Stimulated activated CD4-positive, alpha-beta T cell treated with anti-CD3 and anti-CD28 coated beads, Interleukin-1b, Interleukin-23, amount 100 ng/mL, for 48 hours (primary cell): ENCODE data around the gene BCL11A.

ENCODE experiments used
- DNase-seq: peaks from one replicate; pipeline ENCODE4 v3.0.0-alpha.2; 2020

The BCL11A gene

DNA sequence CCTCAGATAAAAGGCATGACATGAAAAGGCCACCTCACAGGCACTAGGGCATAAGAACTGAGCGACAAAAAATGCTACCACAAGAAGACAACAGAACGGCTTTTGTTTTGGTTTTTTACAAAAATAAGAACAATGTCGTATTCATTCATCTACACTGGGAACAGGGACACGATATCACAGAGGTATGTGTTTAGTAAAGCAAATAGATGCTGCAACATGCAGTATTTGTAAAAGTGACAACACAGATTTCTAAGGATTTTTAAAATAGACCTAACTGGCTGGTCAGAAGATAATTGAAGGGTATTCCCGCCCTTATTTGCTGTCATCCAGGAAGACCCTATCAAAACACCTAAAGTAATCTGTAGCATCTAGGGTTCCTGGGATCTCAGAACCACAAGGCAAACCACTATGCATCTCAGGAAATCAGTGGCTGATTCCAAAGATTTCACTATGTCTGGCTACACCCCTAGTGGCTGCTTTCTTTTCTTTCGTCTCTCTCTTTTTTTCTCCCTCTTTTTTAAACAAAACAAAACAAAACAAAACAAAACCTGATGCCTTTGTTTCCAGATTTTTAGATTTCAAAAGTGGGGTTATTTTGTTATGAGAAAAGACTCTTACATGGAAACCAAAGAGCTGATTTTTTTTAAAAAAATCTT lies 97.2 kb downstream of the BCL11A start:
- no peak for DNase-seq

DNA sequence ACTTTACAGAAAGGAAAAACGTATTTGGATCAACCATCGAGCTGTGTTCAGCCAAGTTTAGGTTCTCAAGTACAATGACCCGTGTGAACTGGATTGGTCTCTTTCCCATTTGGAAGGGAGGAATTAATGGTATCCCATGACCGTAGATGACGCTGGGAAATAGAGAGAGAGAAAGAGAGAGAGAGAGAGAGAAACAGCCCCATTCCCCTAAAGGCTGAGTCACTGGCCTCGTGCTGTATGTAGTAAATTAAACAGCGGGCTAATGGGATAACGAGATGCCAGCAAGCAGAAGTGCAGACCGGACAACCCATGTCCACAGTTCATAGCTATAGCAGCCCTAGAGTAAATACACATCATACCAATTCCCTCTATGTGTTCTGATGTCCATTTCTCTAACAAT lies 99.6 kb downstream of the BCL11A start:
- no peak for DNase-seq

DNA sequence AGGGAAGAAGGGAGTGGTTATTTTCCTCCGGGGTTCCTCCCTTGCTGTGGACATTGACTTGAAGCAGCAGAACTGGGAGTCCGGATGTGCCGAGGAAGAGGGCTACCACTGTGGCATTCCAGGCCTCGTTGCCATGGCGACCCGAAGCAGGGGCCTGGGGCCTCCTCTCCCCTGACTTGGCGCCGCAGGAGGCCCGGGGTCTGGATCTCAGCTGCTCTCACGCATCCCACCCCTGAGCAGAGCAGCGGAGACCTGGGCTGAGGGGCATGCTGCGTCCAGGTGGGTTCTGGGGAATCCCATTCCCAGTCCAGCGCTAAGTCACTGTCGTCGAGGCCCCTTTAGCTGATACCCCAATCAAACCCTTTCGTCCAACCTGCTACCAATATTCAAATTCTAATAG lies 100.2 kb downstream of the BCL11A start:
- DNase-seq, result no peak

DNA sequence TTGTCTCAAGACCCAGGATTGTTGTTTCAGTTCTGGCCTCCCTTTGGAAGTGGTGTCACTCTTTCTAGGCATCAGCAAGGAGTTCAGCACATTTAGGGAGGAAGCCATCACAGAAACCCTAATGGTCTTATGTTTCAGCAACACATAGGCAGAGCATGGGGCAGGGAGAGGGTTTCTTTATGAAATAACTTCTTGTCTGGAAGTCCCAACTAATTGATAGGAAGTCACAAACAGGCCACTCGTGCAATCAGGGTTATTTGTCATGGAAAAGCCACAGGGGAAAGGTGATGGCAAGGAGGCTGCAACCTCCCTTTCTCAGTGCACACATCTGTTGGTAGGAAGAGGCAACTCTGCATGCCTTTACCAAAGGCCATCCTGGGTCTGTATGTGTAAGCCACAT lies 103.0 kb downstream of the BCL11A start:
- DNase-seq, result no peak

DNA sequence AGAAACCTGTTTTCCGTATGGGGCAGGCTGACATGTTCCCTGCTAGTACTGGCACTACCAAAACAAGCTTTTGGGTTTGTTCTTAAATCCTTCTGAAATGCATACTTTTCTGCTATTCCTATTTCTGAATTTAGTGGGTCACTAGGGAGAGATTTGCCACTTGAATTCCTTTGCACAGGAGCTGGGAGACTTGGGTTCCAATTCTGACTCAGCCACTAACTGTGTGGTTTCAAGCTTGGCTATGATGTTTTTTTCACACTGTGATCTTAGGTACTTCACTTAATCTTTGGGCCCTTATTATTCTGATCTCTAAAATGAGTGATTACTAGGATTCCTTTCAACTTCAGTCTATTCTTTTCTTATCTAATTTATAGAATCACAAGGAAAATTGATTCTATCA lies 105.5 kb downstream of the BCL11A start:
- no peak for DNase-seq

DNA sequence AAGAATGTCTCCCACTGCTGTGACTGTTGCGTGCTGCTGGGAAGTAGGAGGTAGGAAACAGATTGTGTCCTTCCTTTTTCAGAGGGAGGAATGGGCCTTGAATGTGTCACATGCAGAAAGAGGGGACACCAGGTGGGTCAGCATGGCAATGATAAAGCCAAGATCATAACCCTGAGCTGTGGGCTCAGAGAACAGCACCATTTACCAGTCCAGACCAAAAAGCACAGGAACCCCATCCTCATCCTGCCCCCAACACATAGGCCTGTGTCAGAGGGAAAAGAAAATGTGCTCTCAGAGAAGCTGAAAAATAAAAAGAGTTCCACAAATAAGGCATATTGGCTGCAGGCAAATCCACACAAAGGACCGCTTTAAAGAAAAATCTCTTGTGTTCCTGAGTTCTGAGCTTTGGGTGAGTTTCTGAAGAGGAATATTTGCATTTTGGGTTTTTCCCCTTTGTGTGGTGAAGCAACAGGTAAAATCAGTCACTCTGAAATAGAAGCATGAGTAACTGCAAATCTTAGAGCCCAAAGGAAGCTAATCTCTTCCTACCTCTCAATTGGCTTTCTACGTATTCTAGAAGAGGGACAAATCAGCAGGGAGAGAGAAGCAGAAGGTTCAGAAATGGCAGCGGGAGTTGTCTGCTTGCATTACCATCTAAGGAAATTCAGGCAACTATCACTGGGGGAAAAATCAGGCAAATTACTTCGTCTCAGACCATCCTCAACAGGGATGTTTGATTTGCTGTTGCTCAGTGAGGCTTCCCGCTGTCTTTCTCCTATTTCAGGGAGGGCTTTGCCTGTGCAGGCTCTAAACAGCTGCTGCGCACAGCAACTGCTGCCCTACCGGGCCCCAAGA lies 106.8 kb downstream of the BCL11A start:
- DNase-seq, result no peak

DNA sequence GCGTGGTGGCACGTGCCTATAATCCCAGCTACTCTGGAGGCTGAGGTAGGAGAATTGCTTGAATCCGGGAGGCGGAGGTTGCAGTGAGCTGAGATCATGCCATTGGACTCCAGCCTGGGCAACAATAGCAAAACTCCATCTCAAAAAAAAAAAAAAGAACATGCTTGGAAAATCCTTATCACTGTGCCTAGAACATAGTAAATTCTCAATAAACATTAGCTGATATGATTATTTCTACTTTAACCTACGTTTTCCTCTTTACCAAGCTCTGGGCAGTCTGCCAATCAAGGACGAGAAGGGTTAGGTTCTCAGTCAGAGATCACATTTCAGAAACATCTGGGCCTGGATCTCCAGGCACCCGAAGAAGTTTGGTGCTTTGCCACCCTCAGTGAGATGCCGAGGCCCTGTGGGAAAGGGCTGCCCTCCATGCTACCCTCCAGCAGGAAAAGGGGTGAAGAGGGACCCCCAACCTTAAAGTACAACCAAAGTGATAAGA lies 107.7 kb downstream of the BCL11A start:
- DNase-seq, result no peak

DNA sequence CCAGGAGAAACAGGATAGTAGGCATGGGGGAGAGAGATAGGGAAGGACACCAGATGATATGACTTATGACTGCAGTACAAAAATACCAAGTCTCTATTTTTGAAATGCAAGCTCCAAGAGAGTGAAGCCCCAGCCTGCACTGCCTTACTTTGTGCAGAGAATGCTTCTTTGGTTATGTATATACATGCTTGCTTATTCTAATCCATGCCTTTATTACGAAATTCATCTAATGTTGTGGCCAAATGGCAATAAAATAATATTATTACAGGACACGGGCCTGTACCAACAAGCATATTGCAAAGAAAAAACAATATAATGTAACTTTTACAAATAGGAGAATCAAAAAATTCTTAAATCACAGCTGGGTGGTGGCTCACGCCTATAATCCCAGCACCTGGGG lies 110.8 kb downstream of the BCL11A start:
- DNase-seq, result no peak

DNA sequence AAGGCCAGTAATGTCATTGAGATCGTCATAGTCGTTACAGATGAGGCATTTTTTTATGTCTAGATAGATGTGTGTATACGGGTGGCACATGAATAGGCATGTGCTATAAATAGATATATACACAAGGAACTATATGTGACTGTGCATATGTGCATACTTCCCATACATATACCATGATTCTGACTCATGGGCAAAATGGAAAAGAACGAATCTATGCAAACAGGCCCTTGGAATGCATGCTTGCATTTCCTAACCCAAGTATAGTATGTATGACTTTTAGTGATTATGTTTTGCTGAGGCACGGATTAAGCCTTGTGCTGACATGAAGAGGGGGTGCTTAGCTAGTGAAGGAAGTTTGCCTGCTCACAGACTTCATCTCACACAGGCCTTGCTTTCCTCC lies 111.7 kb downstream of the BCL11A start:
- no peak for DNase-seq

DNA sequence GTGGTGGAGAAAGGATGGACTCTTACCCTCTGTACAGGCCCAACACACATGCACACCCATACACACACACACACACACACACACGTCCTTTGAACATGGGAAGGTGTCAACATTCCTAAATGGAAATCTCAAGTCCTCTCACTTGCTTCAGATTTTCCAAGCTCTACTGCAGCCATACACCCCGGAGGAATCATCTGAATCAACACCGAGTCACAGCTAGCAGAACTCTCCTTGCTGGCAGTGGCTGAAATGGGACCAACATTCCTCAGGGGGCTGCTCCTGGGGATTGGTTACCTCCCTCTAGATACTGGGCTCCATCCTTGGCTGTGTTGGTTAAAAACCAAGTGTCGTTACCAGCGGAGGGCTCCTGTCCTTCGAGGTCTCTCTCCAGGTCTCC lies 112.7 kb downstream of the BCL11A start:
- DNase-seq, result no peak

DNA sequence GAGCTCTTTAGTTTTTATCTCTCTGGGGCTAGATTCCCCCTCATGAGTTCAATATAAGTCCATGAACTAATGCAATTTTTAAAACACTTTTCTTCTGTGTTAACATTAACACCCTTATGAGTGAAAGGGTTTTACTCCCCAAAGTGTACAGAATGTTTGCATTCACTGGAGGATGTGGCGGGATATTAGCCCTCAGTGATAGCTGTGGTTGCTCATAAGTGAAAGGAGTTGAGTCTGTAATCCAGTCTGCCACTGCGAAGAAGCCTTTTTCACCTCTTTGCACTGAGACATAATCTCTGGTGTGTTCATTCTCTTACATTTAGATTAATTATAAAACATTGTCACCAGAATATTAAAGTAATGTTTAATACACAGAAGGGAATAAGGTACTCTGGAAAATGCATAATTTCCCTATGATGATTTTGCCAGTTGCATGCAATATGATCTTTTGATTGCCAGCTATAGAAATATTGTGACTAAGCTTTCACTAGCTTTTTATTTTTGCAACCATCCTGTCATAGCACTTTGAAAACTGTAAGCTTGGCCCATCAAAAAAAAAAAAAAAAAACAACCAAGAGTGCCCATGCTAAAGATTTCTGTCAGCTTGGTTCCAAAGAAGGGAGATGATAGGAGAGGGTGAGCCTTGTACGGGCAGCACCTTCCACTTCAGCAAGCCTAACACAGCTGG lies 113.2 kb downstream of the BCL11A start:
- no peak for DNase-seq

DNA sequence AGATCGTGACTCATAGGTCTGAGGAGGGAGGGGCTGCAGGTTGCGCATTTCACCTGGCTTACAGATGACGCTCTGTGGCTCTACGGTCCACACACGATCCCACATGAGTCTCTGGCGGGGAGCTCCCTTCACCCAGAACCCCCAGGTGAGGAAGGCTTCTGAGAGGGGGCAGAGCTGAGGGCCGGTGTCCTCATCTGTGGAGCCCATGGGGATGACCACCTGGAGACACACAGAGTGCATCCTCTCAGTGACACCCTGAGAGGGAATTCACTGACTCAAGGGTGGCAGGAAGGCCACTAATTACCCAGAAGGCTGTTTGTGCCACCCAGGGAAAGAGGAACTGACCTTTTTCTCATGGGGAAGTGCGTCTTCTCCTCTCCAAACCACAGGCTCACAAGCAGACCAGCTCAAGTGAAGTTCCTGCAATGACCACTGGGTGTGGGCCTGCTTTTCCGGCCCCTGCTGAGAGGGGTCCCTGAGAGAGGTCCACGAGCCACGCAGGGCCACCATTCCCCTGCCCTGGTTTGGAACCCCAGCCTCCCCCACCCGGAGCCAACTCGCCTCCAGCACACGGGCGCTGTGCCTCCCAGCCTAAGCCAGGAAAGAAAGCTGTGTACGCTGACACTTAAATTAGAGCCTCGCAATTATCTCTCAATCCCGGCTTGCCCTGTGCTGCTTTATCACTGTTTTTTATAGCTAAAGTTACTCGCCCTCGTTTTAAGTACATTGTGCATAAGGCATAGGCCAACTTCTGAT lies 114.1 kb downstream of the BCL11A start:
- DNase-seq, result no peak

DNA sequence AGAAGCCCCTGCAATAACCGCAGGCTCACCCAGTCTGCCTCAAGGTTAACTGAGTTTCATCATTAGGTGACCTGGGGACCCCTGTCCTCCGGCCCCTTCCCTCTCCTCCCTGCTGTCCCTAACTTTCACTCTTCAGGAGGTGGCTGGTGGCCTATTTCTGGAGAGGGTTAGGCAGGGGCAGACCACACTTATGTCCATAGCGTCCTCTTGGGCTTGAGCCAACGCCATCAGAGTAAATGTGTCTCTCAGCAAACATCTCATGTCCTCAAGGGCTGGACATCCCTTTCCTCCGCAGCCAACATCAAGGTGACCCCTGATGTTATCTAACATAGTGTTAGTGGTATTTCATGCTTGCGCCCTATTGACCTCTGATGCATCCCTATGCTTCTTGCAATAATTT lies 114.8 kb downstream of the BCL11A start:
- no peak for DNase-seq

DNA sequence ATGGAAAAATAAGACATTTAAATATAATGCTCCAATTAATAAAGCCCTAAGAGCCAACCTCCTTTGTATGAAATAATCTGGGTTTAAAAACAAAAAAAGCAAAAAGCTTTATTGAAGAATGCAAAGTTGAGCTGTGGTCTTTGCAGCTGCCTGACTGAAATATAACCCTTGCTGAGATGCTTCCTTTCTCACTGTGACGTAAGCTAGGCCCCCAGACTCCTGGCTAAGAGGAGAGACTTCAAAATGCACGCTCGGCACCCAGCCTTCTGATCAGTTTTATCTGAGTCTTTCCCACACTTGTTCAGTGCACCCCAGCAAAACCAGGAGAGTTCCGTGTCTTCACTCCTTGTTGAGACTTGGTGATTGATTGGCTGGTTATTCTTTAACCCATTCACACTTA lies 115.3 kb downstream of the BCL11A start:
- DNase-seq, result no peak

DNA sequence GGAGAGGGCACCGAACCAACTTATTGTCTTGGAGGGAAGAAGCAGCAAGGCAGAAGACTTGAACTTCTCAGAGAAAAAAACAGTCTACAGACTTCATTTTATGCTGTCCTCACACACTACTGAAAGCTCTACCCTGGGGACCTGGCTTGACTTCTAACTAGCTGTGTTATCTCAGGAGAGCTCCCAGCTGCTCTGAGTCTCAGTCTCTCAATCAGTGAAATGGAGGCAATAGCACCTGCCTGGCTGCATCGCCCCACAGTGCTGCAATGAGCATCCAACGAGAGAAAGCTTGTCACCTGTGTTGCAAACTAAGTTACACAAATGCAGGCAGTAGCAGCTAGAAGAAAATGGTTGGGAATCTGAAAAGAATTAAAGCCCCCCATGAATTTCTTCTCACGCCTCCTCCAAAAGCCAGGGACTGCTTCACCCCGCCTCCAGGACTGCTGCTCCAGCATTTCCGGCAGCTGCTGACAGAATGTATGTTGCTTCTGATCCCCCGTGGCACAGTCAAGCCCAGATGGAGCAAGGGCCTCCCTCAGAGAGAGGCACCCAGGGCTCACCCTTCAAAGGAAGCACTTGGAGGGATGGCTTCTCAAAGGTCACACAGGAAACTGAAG lies 116.3 kb downstream of the BCL11A start:
- no peak for DNase-seq

DNA sequence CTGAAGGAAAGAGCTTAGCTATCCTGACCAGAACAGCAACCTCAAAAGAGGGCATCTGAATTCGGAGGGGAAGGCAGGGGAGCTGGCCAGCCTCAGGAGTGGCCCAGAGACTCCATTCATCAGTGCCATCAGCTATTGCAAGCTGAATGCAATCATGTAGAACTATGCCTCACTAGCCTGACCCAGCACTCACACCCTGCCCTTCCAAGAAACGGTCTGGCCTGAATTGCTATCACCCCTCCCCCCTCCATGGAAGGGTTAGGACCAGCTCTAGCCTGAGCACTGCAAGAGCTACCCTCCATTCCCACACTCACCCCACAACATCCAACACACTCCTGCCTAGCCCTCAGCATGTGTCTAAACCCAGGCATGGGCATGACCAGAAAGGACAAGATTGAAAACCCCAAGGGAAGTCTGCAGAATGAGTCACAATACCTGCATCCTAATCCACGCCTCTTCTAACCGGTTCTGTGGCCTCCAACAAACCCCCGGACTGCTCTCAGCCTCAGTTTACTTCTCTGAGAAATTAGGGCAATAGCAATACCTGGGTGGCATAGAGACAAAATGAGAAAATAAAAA lies 120.3 kb downstream of the BCL11A start:
- no peak for DNase-seq

DNA sequence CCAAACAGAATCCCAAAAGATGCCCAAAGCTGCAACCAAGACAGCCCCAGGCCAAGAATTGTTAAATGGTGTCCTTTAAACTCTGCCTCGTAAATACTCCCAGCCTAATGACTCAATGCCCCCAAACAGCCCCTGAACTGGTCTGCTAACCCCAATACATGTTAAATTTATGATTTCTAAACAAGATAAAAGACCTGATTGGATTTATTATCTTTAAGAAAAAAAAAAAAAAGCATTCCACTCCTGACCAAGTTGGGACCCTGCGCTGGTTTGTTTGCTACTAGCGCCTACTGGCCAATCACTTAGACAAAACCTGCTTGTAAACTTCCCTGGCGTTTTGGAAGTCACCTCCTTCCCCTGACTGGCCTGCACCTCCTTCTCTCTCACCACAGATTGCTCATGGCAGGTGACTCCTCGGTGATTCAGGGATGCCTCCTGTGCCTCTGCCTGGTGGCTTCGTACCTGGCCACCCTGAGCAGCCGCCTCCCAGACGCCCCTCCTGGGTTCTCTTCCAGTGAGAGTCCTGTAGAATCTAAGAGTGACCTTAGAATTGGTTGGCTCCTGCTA lies 121.3 kb downstream of the BCL11A start:
- no peak for DNase-seq

DNA sequence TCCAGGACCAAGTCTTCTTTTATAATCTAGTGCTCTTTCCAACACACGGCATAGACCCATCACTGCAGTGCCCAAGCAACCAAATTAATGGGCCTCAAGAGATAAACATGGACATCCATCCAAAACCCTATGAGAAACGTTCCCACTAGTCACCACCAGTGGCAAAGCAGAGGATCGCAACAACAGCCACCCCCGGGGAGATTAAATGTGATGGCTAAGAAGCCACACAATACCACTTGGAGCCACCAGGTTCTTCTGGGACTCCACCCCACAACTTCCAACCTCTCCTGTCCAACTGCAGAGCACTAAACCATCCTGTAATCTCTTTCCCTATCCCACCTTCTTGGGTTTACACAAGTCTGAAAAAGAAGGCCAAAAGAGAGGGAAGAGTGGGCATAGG lies 123.8 kb downstream of the BCL11A start:
- DNase-seq, result no peak

DNA sequence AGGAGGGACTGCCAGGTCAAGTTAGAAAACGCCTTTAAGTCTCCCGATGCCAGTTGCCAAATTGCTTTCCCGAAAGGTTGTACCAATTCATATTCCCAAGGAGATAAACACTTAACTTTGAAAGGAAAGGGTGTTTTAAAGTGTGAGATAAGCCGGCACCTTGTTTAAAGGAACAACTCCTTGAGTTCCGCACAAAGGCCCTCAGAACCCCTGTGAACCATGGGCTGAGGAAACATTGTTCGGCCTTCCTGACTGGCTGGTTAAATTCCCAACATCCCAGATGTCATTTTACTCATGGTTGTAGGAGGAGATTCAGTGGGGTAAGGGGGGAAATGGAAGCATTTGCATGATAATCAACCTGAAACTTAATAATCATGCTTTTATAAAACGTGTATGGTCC lies 126.6 kb downstream of the BCL11A start:
- DNase-seq, result no peak

DNA sequence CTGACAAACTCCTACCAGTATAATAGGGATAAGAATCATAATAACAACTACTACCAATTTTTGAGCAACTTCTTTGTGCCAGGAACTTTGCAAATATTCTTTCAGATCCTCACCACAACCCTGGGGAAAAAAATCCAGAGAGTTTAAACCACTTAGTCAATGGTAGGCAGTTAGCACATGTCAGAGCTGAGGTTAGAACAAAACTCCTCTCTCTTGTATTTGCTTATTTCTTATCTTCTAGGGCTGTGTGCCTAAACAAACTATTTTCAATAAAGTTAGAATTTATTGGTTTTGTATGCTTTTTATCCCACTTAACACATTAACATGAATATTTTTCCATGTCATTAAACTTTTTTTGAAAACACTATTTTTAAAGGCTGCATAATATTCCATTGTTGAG lies 127.1 kb downstream of the BCL11A start:
- no peak for DNase-seq

DNA sequence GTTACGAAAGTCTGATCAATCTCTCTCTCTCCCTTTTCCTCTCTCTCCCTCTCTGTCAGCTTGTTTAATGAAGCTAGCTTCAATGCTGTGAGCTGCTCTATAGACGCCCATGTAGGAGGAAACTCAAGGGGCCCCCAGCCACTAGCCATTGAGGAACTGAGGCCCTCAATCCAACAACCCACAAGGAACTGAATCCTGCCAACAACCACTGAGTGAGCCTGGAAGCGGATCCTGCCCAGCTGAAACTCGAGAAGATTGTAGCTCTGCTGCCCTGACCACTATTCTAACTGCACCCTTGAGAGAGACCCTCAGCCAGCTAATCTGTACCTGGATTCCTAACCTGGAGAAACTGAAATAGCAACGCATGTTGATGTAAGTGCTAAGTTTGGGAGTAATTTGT lies 129.2 kb downstream of the BCL11A start:
- no peak for DNase-seq

DNA sequence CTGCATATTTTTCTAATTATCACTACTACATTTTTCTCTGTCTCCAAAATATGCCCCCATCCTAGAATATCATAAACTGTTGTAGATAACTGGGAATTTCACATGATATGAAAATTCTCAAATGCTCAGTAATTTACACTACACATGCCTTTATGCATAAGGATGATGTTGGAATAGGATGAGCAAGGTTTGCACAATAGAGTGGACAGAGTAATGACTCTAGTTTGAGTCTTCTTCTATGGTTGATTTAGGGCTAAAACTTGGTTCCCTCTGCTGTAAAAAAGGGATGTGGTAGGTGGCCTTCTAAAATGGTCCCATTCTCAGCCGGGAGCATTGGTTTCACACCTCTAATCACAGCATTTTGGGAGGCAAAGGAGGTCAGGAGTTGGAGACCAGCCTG lies 129.9 kb downstream of the BCL11A start:
- no peak for DNase-seq
